ENCODE data around the gene NUP107.

- TF ChIP-seq POLR2A (IDR thresholded peaks at IDR 0.05), result no peak
- TF ChIP-seq, protein P1, sequence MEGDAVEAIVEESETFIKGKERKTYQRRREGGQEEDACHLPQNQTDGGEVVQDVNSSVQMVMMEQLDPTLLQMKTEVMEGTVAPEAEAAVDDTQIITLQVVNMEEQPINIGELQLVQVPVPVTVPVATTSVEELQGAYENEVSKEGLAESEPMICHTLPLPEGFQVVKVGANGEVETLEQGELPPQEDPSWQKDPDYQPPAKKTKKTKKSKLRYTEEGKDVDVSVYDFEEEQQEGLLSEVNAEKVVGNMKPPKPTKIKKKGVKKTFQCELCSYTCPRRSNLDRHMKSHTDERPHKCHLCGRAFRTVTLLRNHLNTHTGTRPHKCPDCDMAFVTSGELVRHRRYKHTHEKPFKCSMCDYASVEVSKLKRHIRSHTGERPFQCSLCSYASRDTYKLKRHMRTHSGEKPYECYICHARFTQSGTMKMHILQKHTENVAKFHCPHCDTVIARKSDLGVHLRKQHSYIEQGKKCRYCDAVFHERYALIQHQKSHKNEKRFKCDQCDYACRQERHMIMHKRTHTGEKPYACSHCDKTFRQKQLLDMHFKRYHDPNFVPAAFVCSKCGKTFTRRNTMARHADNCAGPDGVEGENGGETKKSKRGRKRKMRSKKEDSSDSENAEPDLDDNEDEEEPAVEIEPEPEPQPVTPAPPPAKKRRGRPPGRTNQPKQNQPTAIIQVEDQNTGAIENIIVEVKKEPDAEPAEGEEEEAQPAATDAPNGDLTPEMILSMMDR (IDR thresholded peaks at IDR 0.05), result no peak
Measured at GRCh38 chr12:68760806-68761441, 74.1 kb downstream of the NUP107 start.
